K562 (cell line): ENCODE data around the gene ITIH3. TPM values are rescaled to one million over a fixed set of nuclear protein-coding genes. Genes with fewer than 3 reads are reported as not detected.

Source experiments
- ATAC-seq: fragments of 200-7000 bp; cut with Tn5 transposase; 3 replicates; pipeline ENCODE4 v1.9.1; 2020; ENCODE audit warnings: moderate library complexity
- BruUV-seq: library from RNA; stranded (reverse); fragments of 400-500 nt; replicated peaks from 2 replicates; lab custom pipeline; 2021; lab: Mats Ljungman, UMichigan
- CTCF ChIA-PET: fragments of 300-600 bp; formaldehyde crosslinking; extraction: SDS; loops from one replicate; lab custom pipeline; 2021; ENCODE audit warnings: low intra/inter-chr PET ratio; lab: Yijun Ruan, JAX
- POLR2A ChIA-PET: fragments of 300-600, 350-650 bp; sonication (Branson Sonifier 250); formaldehyde crosslinking; extraction: SDS; loops from one replicate; lab custom pipeline; 2021; ENCODE audit warnings: antibody characterized with exemption, inconsistent platforms; lab: Yijun Ruan, JAX
- DNase-seq, 4 experiments: peaks; one replicate each; pipeline versions ENCODE4 v3.0.0 to v3.0.0-alpha.2; 2011 to 2018; ENCODE audit warnings: low spot score in 3 of 4, mixed read lengths in 3 of 4; ENCODE audit errors: extremely low read depth in 1 of 4
- FAIRE-seq: peaks from 2 replicates; lab custom pipeline; 2011; peaks lifted over from hg19 to GRCh38; lab: Jason Lieb, UNC
- H2AFZ ChIP-seq: 2 replicates; pipeline ENCODE4 v1.6.0; 2011; ENCODE audit warnings: low read depth, low read length, control low read depth, inconsistent platforms
- H3K27ac ChIP-seq: fragments of 200-600 bp; 3 replicates; pipeline ENCODE4 v1.8.0; 2011; ENCODE audit warnings: low read depth, mild to moderate bottlenecking, control low read depth, inconsistent platforms, low read length, moderate library complexity, mixed read lengths; ENCODE audit errors: extremely low read depth
- H3K27me3 ChIP-seq, 2 experiments: fragments of 300-600 bp in 1 of 2; 2 replicates in 1 of 2; 3 replicates in 1 of 2; pipeline versions ENCODE4 v1.6.0 to v1.8.0; 2011; ENCODE audit warnings: inconsistent platforms in 2 of 2, low read length in 2 of 2, mild to moderate bottlenecking in 1 of 2, mixed read lengths in 1 of 2, moderate library complexity in 1 of 2; ENCODE audit not compliant: control insufficient read depth in 2 of 2, insufficient read depth in 2 of 2
- H3K36me3 ChIP-seq: fragments of 300-600 bp; 3 replicates; pipeline ENCODE4 v1.8.0; 2011; ENCODE audit warnings: mild to moderate bottlenecking, low read length, inconsistent platforms; ENCODE audit not compliant: control insufficient read depth, insufficient read depth
- H3K4me1 ChIP-seq, 2 experiments: fragments of 200-600 bp in 1 of 2; replicated peaks in 1 of 2; 2 replicates in 1 of 2; 3 replicates in 1 of 2; pipeline versions ENCODE4 v1.5.1 to v1.8.0; 2011; ENCODE audit warnings: inconsistent platforms in 2 of 2, low read length in 2 of 2, mild to moderate bottlenecking in 1 of 2, mixed read lengths in 1 of 2, moderate library complexity in 1 of 2; ENCODE audit not compliant: control insufficient read depth in 2 of 2, insufficient read depth in 2 of 2
- H3K4me2 ChIP-seq: 2 replicates; pipeline ENCODE4 v1.6.1; 2011; ENCODE audit warnings: low read length, control low read depth, inconsistent platforms, mixed read lengths; ENCODE audit not compliant: insufficient read depth
- H3K4me3 ChIP-seq: fragments of 200-600 bp; sonication (generic), shearing (Covaris generic); 2 replicates; pipeline ENCODE4 v1.5.1; 2016; ENCODE audit warnings: control low read depth, inconsistent platforms
- H3K79me2 ChIP-seq: fragments of 200-600 bp; 3 replicates; pipeline ENCODE4 v1.8.0; 2011; ENCODE audit warnings: low read length, inconsistent platforms; ENCODE audit not compliant: control insufficient read depth, insufficient read depth
- H3K9ac ChIP-seq, 2 experiments: 2 replicates each; pipeline versions ENCODE4 v1.6.0 to v1.6.1; 2011; ENCODE audit warnings: low read depth in 2 of 2, low read length in 2 of 2, control low read depth in 1 of 2, inconsistent platforms in 1 of 2, mild to moderate bottlenecking in 1 of 2, mixed read lengths in 1 of 2; ENCODE audit not compliant: insufficient read depth in 1 of 2
- H3K9me1 ChIP-seq: one replicate; pipeline ENCODE4 v1.6.0; 2011; ENCODE audit warnings: inconsistent platforms, mild to moderate bottlenecking, low read length, moderate library complexity; ENCODE audit not compliant: control insufficient read depth, insufficient read depth
- H3K9me3 ChIP-seq: replicated peaks from 2 replicates; pipeline ENCODE4 v1.5.1; 2011; ENCODE audit warnings: low read depth, low read length, inconsistent platforms; ENCODE audit not compliant: control insufficient read depth, insufficient read depth
- H4K20me1 ChIP-seq: replicated peaks from 2 replicates; pipeline ENCODE4 v1.6.1; 2011; ENCODE audit warnings: low read length, inconsistent platforms, mixed read lengths; ENCODE audit not compliant: control insufficient read depth, insufficient read depth
- FIP1L1 ChIP-seq: fragments of 200-400 bp; formaldehyde crosslinking; IDR thresholded peaks from 2 replicates; pipeline ENCODE4 v1.6.1; 2018; ENCODE audit warnings: mild to moderate bottlenecking, low read depth, low read length; ENCODE audit not compliant: poor library complexity, severe bottlenecking
- MAZ ChIP-seq, 2 experiments: fragments of 450-650 bp in 1 of 2; sonication (generic) in 1 of 2; formaldehyde crosslinking; IDR thresholded peaks in 1 of 2; conservative IDR thresholded peaks in 1 of 2; 2 replicates each; pipeline versions ENCODE4 v1.4.0 to v1.5.0; 2020; ENCODE audit warnings: mild to moderate bottlenecking in 1 of 2, missing genetic modification reagents in 1 of 2
- RHOXF2B ChIP-seq: fragments of 250-450 bp; sonication (Bioruptor Pico); conservative IDR thresholded peaks from 2 replicates; pipeline ENCODE4 v1.5.1; 2021
- ZNF511 ChIP-seq: sonication (generic); formaldehyde crosslinking; IDR thresholded peaks from 2 replicates; pipeline ENCODE4 v1.8.0; 2022; ENCODE audit warnings: mild to moderate bottlenecking, missing genetic modification reagents
- ZNF75A ChIP-seq: fragments of 450-650 bp; formaldehyde crosslinking; IDR thresholded peaks from 2 replicates; pipeline ENCODE4 v1.4.0; 2020; ENCODE audit warnings: mild to moderate bottlenecking
- WGBS: fragments of 100-300 bp; shearing (Covaris generic); methylation state at CpG from one replicate; pipeline ENCODE4 v1.1.6; 2016; ENCODE audit warnings: low coverage, mixed read lengths; ENCODE audit not compliant: insufficient coverage; ENCODE audit errors: missing lambda C conversion rate; 5-methylcytosine and 5-hydroxymethylcytosine counted together
- in situ Hi-C: fragments of 300-500 bp; cut with MboI; formaldehyde crosslinking; loops from 4 replicates; pipeline ENCODE4 v1.15.0; 2018; ENCODE audit warnings: inconsistent platforms, mixed read lengths
- intact Hi-C: fragments of 100-400 bp; cut with micrococcal nuclease; formaldehyde crosslinking; loops from 2 replicates; pipeline ENCODE4 v1.14.2; 2022
- polyA plus RNA-seq, 8 experiments: library from polyadenylated mRNA; depleted of rRNA in 4 of 8; stranded (reverse) in 5 of 8; unstranded in 3 of 8; fragments of >200 nt; fragmentation: Nextera tagmentation in 2 of 8; fragmentation: Illumina TruSeq in 1 of 8; extraction: Ambion mirVana in 2 of 8; extraction: Trizol in 1 of 8; gene quantifications; 2 replicates each; pipeline versions ENCODE4 v1.2.1 to v1.2.3, GENCODE V29; 2011 to 2014; ENCODE audit warnings: inconsistent platforms in 1 of 8, missing spikeins in 1 of 8
- total RNA-seq, 7 experiments: library from RNA; depleted of rRNA in 6 of 7; stranded (reverse); fragments of >200 nt in 6 of 7; fragmentation: Illumina TruSeq in 2 of 7; extraction: Trizol in 2 of 7; gene quantifications; 2 replicates each; pipeline versions ENCODE4 v1.2.1 to v1.2.3, GENCODE V29; 2011 to 2021; ENCODE audit warnings: low replicate concordance in 1 of 7
- TF ChIP-seq, protein P1 (sequence below): fragments of 150-350 bp; conservative IDR thresholded peaks from 2 replicates; pipeline ENCODE4 v1.6.1; 2014; ENCODE audit warnings: low read length
- TF ChIP-seq, protein P2 (sequence below): fragments of 250-450 bp; sonication (Bioruptor Pico); IDR thresholded peaks from 2 replicates; pipeline ENCODE4 v1.9.0; 2021; ENCODE audit warnings: mild to moderate bottlenecking

The ITIH3 gene
- total and polyA plus RNA-seq, 9 of the 15 experiments (the other 6 are each of a cell fraction or from before 2014, with no cell fraction given): 0.07 to 0.35 TPM; not detected in 7

GRCh38 chr3:52790741-52791140 is 3.9 kb upstream of the ITIH3 start:
- no TSS peak for BruUV-seq

GRCh38 chr3:52791366-52791765 is 3.2 kb upstream of the ITIH3 start:
- BruUV-seq: no TSS peak
- ATAC-seq (no peak), DNase-seq (no peak), FAIRE-seq (no peak)
- no peak overlapping the region for H3K4me2 ChIP-seq
- peaks cover 0 to 19% of the 10 kb centered on the region in 2 experiments; a peak in 2 of 5 replicates for H3K27me3 ChIP-seq
- no peaks in the 10 kb centered on the region for H3K79me2 ChIP-seq
- no peaks in the 10 kb centered on the region for H3K36me3 ChIP-seq
- ChIA-PET POLR2A (interaction anchor here (1.9 kb wide), 1 partner anchor 20 kb away, joined by 7 read pairs; the partner anchor contains the start of gene NEK4), CTCF (no interaction called here)
- H2AFZ ChIP-seq: no peak overlapping the region
- no peak overlapping the region for H3K4me3 ChIP-seq
- no peaks in the 10 kb centered on the region for H3K9me1 ChIP-seq
- no peaks in the 10 kb centered on the region for H4K20me1 ChIP-seq
- no peak overlapping the region for H3K27ac ChIP-seq
- peaks cover 0 to 11% of the 10 kb centered on the region in 2 experiments; a peak in 2 of 5 replicates for H3K4me1 ChIP-seq
- no peaks in the 10 kb centered on the region for H3K9me3 ChIP-seq
- WGBS: 22% methylated on average over 10 of the region's 12 CpGs
- intact Hi-C loops: no loop called here
- H3K9ac ChIP-seq: no peak overlapping the region
- in situ Hi-C loops: no loop called here
- no peak for TF ChIP-seq FIP1L1
- no peak for TF ChIP-seq ZNF511
- TF ChIP-seq, protein P1, sequence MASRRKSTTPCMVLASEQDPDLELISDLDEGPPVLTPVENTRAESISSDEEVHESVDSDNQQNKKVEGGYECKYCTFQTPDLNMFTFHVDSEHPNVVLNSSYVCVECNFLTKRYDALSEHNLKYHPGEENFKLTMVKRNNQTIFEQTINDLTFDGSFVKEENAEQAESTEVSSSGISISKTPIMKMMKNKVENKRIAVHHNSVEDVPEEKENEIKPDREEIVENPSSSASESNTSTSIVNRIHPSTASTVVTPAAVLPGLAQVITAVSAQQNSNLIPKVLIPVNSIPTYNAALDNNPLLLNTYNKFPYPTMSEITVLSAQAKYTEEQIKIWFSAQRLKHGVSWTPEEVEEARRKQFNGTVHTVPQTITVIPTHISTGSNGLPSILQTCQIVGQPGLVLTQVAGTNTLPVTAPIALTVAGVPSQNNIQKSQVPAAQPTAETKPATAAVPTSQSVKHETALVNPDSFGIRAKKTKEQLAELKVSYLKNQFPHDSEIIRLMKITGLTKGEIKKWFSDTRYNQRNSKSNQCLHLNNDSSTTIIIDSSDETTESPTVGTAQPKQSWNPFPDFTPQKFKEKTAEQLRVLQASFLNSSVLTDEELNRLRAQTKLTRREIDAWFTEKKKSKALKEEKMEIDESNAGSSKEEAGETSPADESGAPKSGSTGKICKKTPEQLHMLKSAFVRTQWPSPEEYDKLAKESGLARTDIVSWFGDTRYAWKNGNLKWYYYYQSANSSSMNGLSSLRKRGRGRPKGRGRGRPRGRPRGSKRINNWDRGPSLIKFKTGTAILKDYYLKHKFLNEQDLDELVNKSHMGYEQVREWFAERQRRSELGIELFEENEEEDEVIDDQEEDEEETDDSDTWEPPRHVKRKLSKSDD: no peak
- no peak for TF ChIP-seq ZNF75A (CRISPR knock-in tag)
- TF ChIP-seq RHOXF2B: no peak
- no peak for TF ChIP-seq MAZ (CRISPR knock-in tag; conservative IDR thresholded peaks at IDR 0.05 in 1 of 2, IDR thresholded peaks at IDR 0.05 in 1 of 2)

More at GRCh38 chr3:52790741-52791140, 3.9 kb upstream of the ITIH3 start:
- POLR2A ChIA-PET: no interaction called here
- no peaks in the 10 kb centered on the region for H3K9me3 ChIP-seq
- no peaks in the 10 kb centered on the region for H4K20me1 ChIP-seq
- TF ChIP-seq, protein P2, sequence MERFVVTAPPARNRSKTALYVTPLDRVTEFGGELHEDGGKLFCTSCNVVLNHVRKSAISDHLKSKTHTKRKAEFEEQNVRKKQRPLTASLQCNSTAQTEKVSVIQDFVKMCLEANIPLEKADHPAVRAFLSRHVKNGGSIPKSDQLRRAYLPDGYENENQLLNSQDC (CRISPR knock-in tag): no peak
- TF ChIP-seq, all 486 proteins: peak for 0
- Histone ChIP-seq H3K27ac (no peak overlapping the region), H3K4me3 (no peak overlapping the region), H3K4me2 (no peak overlapping the region), H3K79me2 (no peaks in the 10 kb centered on the region), H3K36me3 (no peaks in the 10 kb centered on the region), H3K9me1 (no peaks in the 10 kb centered on the region), H2AFZ (no peak overlapping the region), H3K27me3 (peaks cover 0 to 19% of the 10 kb centered on the region in 2 experiments; a peak in 2 of 5 replicates), H3K9ac (no peak overlapping the region), H3K4me1 (peaks cover 0 to 11% of the 10 kb centered on the region in 2 experiments; a peak in 2 of 5 replicates)
- DNase-seq (no peak), FAIRE-seq (no peak), ATAC-seq (no peak)
- intact Hi-C loops (no loop called here), in situ Hi-C loops (no loop called here)
- 14% methylated on average over 10 of the region's 13 CpGs for WGBS
- CTCF ChIA-PET: no interaction called here
